ENCODE results near the gene NFIB. TPM values are rescaled to one million over a fixed set of nuclear protein-coding genes. Genes with fewer than 3 reads are reported as not detected.

The NFIB gene
- total RNA-seq, result 14.1 and 15.8 TPM in 2 replicates

GRCh38 chr9:14313951-14314423 is at the start of gene NFIB:
Gene NFIB, minus strand, starts transcription at chr9:14314141. Its CDS starts 630 bp downstream, at chr9:14313511.

Data from bronchus fibroblast of lung (primary cell).